Measurements from ENCODE around the gene OR2A25.

DNA sequence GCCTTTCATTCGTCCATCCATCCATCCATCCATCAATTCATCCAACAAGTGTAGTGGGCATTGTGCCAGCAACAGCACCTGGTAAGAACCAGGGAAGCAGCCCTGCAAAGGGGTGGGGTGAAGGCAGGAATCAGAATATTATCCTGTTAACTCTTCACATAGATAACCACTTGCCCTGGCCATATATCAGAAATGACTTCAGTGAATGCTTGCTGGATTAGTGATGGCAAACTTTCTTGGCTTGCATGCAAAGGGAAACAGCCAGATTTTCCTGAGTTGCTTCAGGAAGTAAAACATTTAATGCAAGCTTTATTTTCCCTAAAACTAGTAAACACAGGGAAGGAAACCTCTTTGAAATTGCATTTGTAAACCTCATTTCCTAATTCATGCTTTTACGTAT lies 20.1 kb upstream of the OR2A25 start:
- TF ChIP-seq POLR2AphosphoS5 (IDR thresholded peaks at IDR 0.05) (no peak), RAD21 (conservative IDR thresholded peaks at IDR 0.05) (no peak), EP300 (conservative IDR thresholded peaks at IDR 0.05; ENCODE audit: poor library complexity, severe bottlenecking) (no peak), SMC3 (conservative IDR thresholded peaks at IDR 0.05; ENCODE audit: poor library complexity) (no peak)
- TF ChIP-seq, protein P1, sequence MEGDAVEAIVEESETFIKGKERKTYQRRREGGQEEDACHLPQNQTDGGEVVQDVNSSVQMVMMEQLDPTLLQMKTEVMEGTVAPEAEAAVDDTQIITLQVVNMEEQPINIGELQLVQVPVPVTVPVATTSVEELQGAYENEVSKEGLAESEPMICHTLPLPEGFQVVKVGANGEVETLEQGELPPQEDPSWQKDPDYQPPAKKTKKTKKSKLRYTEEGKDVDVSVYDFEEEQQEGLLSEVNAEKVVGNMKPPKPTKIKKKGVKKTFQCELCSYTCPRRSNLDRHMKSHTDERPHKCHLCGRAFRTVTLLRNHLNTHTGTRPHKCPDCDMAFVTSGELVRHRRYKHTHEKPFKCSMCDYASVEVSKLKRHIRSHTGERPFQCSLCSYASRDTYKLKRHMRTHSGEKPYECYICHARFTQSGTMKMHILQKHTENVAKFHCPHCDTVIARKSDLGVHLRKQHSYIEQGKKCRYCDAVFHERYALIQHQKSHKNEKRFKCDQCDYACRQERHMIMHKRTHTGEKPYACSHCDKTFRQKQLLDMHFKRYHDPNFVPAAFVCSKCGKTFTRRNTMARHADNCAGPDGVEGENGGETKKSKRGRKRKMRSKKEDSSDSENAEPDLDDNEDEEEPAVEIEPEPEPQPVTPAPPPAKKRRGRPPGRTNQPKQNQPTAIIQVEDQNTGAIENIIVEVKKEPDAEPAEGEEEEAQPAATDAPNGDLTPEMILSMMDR (IDR thresholded peaks at IDR 0.05; ENCODE audit: poor library complexity, severe bottlenecking): no peak
- TF ChIP-seq, protein P2, sequence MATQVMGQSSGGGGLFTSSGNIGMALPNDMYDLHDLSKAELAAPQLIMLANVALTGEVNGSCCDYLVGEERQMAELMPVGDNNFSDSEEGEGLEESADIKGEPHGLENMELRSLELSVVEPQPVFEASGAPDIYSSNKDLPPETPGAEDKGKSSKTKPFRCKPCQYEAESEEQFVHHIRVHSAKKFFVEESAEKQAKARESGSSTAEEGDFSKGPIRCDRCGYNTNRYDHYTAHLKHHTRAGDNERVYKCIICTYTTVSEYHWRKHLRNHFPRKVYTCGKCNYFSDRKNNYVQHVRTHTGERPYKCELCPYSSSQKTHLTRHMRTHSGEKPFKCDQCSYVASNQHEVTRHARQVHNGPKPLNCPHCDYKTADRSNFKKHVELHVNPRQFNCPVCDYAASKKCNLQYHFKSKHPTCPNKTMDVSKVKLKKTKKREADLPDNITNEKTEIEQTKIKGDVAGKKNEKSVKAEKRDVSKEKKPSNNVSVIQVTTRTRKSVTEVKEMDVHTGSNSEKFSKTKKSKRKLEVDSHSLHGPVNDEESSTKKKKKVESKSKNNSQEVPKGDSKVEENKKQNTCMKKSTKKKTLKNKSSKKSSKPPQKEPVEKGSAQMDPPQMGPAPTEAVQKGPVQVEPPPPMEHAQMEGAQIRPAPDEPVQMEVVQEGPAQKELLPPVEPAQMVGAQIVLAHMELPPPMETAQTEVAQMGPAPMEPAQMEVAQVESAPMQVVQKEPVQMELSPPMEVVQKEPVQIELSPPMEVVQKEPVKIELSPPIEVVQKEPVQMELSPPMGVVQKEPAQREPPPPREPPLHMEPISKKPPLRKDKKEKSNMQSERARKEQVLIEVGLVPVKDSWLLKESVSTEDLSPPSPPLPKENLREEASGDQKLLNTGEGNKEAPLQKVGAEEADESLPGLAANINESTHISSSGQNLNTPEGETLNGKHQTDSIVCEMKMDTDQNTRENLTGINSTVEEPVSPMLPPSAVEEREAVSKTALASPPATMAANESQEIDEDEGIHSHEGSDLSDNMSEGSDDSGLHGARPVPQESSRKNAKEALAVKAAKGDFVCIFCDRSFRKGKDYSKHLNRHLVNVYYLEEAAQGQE (IDR thresholded peaks at IDR 0.05; ENCODE audit: borderline replicate concordance): no peak

Measured in neural cell (in vitro differentiated cells).